ENCODE results near the gene SPAG17.

The SPAG17 gene

GRCh38 chr1:118043624-118044023 lies 141.4 kb downstream of the SPAG17 start:
- no peaks in the 10 kb centered on the region for H3K27me3 ChIP-seq (ENCODE audit: control insufficient read depth in 1 of 2, insufficient read depth in 2 of 2, low read length in 2 of 2)
- no peaks in the 10 kb centered on the region for H3K4me1 ChIP-seq (ENCODE audit: control insufficient read depth in 1 of 2, insufficient read depth in 2 of 2, low read length in 2 of 2)
- H3K27ac ChIP-seq (ENCODE audit: low read depth, low read length): no peak overlapping the region
- H3K9ac ChIP-seq (ENCODE audit: low read depth in 1 of 2, low read length in 2 of 2): no peak overlapping the region
- no peaks in the 10 kb centered on the region for H3K9me3 ChIP-seq (ENCODE audit: control insufficient read depth in 1 of 2, low read length in 2 of 2)
- no peak overlapping the region for H3K4me3 ChIP-seq (ENCODE audit: low read depth in 1 of 2, low read length in 2 of 2)
- H3K36me3 ChIP-seq (ENCODE audit: control insufficient read depth in 1 of 2, insufficient read depth in 2 of 2, low read length in 2 of 2): no peaks in the 10 kb centered on the region

GRCh38 chr1:118042501-118042900 lies 142.5 kb downstream of the SPAG17 start:
- no peaks in the 10 kb centered on the region for H3K27me3 ChIP-seq (ENCODE audit: control insufficient read depth in 1 of 2, insufficient read depth in 2 of 2, low read length in 2 of 2)
- H3K27ac ChIP-seq (ENCODE audit: low read depth, low read length): no peak overlapping the region
- H3K4me3 ChIP-seq (ENCODE audit: low read depth in 1 of 2, low read length in 2 of 2): no peak overlapping the region
- no peaks in the 10 kb centered on the region for H3K4me1 ChIP-seq (ENCODE audit: control insufficient read depth in 1 of 2, insufficient read depth in 2 of 2, low read length in 2 of 2)
- H3K36me3 ChIP-seq (ENCODE audit: control insufficient read depth in 1 of 2, insufficient read depth in 2 of 2, low read length in 2 of 2): no peaks in the 10 kb centered on the region
- no peak overlapping the region for H3K9ac ChIP-seq (ENCODE audit: low read depth in 1 of 2, low read length in 2 of 2)
- H3K9me3 ChIP-seq (ENCODE audit: control insufficient read depth in 1 of 2, low read length in 2 of 2): no peaks in the 10 kb centered on the region

- H3K9me3 ChIP-seq (ENCODE audit: control insufficient read depth in 1 of 2, low read length in 2 of 2): no peaks in the 10 kb centered on the region
- H3K4me1 ChIP-seq (ENCODE audit: control insufficient read depth in 1 of 2, insufficient read depth in 2 of 2, low read length in 2 of 2): no peaks in the 10 kb centered on the region
- no peak overlapping the region for H3K9ac ChIP-seq (ENCODE audit: low read depth in 1 of 2, low read length in 2 of 2)
- no peaks in the 10 kb centered on the region for H3K36me3 ChIP-seq (ENCODE audit: control insufficient read depth in 1 of 2, insufficient read depth in 2 of 2, low read length in 2 of 2)
- no peaks in the 10 kb centered on the region for H3K27me3 ChIP-seq (ENCODE audit: control insufficient read depth in 1 of 2, insufficient read depth in 2 of 2, low read length in 2 of 2)
- no peak overlapping the region for H3K27ac ChIP-seq (ENCODE audit: low read depth, low read length)
- no peak overlapping the region for H3K4me3 ChIP-seq (ENCODE audit: low read depth in 1 of 2, low read length in 2 of 2)
These were observed 145.9 kb downstream of the SPAG17 start for GRCh38 chr1:118039170-118039569.

GRCh38 chr1:118032883-118033282 lies 152.1 kb downstream of the SPAG17 start:
- H3K9ac ChIP-seq (ENCODE audit: low read depth in 1 of 2, low read length in 2 of 2): no peak overlapping the region
- no peak overlapping the region for H3K27ac ChIP-seq (ENCODE audit: low read depth, low read length)
- no peaks in the 10 kb centered on the region for H3K27me3 ChIP-seq (ENCODE audit: control insufficient read depth in 1 of 2, insufficient read depth in 2 of 2, low read length in 2 of 2)
- H3K4me1 ChIP-seq (ENCODE audit: control insufficient read depth in 1 of 2, insufficient read depth in 2 of 2, low read length in 2 of 2): no peaks in the 10 kb centered on the region
- H3K36me3 ChIP-seq (ENCODE audit: control insufficient read depth in 1 of 2, insufficient read depth in 2 of 2, low read length in 2 of 2): no peaks in the 10 kb centered on the region
- H3K4me3 ChIP-seq (ENCODE audit: low read depth in 1 of 2, low read length in 2 of 2): no peak overlapping the region
- no peaks in the 10 kb centered on the region for H3K9me3 ChIP-seq (ENCODE audit: control insufficient read depth in 1 of 2, low read length in 2 of 2)

- H3K9me3 ChIP-seq (ENCODE audit: control insufficient read depth in 1 of 2, low read length in 2 of 2): no peaks in the 10 kb centered on the region
- H3K27ac ChIP-seq (ENCODE audit: low read depth, low read length): no peak overlapping the region
- no peak overlapping the region for H3K9ac ChIP-seq (ENCODE audit: low read depth in 1 of 2, low read length in 2 of 2)
- H3K36me3 ChIP-seq (ENCODE audit: control insufficient read depth in 1 of 2, insufficient read depth in 2 of 2, low read length in 2 of 2): no peaks in the 10 kb centered on the region
- no peak overlapping the region for H3K4me3 ChIP-seq (ENCODE audit: low read depth in 1 of 2, low read length in 2 of 2)
- no peaks in the 10 kb centered on the region for H3K4me1 ChIP-seq (ENCODE audit: control insufficient read depth in 1 of 2, insufficient read depth in 2 of 2, low read length in 2 of 2)
- H3K27me3 ChIP-seq (ENCODE audit: control insufficient read depth in 1 of 2, insufficient read depth in 2 of 2, low read length in 2 of 2): no peaks in the 10 kb centered on the region
These were observed 156.8 kb downstream of the SPAG17 start for GRCh38 chr1:118028267-118028666.

GRCh38 chr1:118023199-118023598 lies 161.8 kb downstream of the SPAG17 start:
- no peaks in the 10 kb centered on the region for H3K36me3 ChIP-seq (ENCODE audit: control insufficient read depth in 1 of 2, insufficient read depth in 2 of 2, low read length in 2 of 2)
- H3K9me3 ChIP-seq (ENCODE audit: control insufficient read depth in 1 of 2, low read length in 2 of 2): no peaks in the 10 kb centered on the region
- H3K9ac ChIP-seq (ENCODE audit: low read depth in 1 of 2, low read length in 2 of 2): no peak overlapping the region
- no peak overlapping the region for H3K4me3 ChIP-seq (ENCODE audit: low read depth in 1 of 2, low read length in 2 of 2)
- H3K4me1 ChIP-seq (ENCODE audit: control insufficient read depth in 1 of 2, insufficient read depth in 2 of 2, low read length in 2 of 2): no peaks in the 10 kb centered on the region
- no peak overlapping the region for H3K27ac ChIP-seq (ENCODE audit: low read depth, low read length)
- no peaks in the 10 kb centered on the region for H3K27me3 ChIP-seq (ENCODE audit: control insufficient read depth in 1 of 2, insufficient read depth in 2 of 2, low read length in 2 of 2)

GRCh38 chr1:118021668-118022067 lies 163.4 kb downstream of the SPAG17 start:
- Histone ChIP-seq H3K27me3 (ENCODE audit: control insufficient read depth in 1 of 2, insufficient read depth in 2 of 2, low read length in 2 of 2) (no peaks in the 10 kb centered on the region), H3K9me3 (ENCODE audit: control insufficient read depth in 1 of 2, low read length in 2 of 2) (no peaks in the 10 kb centered on the region), H3K36me3 (ENCODE audit: control insufficient read depth in 1 of 2, insufficient read depth in 2 of 2, low read length in 2 of 2) (no peaks in the 10 kb centered on the region), H3K4me3 (ENCODE audit: low read depth in 1 of 2, low read length in 2 of 2) (no peak overlapping the region), H3K4me1 (ENCODE audit: control insufficient read depth in 1 of 2, insufficient read depth in 2 of 2, low read length in 2 of 2) (no peaks in the 10 kb centered on the region), H3K27ac (ENCODE audit: low read depth, low read length) (no peak overlapping the region), H3K9ac (ENCODE audit: low read depth in 1 of 2, low read length in 2 of 2) (no peak overlapping the region)

- H3K9me3 ChIP-seq (ENCODE audit: control insufficient read depth in 1 of 2, low read length in 2 of 2): no peaks in the 10 kb centered on the region
- H3K4me3 ChIP-seq (ENCODE audit: low read depth in 1 of 2, low read length in 2 of 2): no peak overlapping the region
- no peaks in the 10 kb centered on the region for H3K27me3 ChIP-seq (ENCODE audit: control insufficient read depth in 1 of 2, insufficient read depth in 2 of 2, low read length in 2 of 2)
- H3K27ac ChIP-seq (ENCODE audit: low read depth, low read length): no peak overlapping the region
- no peaks in the 10 kb centered on the region for H3K4me1 ChIP-seq (ENCODE audit: control insufficient read depth in 1 of 2, insufficient read depth in 2 of 2, low read length in 2 of 2)
- no peak overlapping the region for H3K9ac ChIP-seq (ENCODE audit: low read depth in 1 of 2, low read length in 2 of 2)
- no peaks in the 10 kb centered on the region for H3K36me3 ChIP-seq (ENCODE audit: control insufficient read depth in 1 of 2, insufficient read depth in 2 of 2, low read length in 2 of 2)
These were observed 167.0 kb downstream of the SPAG17 start for GRCh38 chr1:118018060-118018459.

- Histone ChIP-seq H3K36me3 (ENCODE audit: control insufficient read depth in 1 of 2, insufficient read depth in 2 of 2, low read length in 2 of 2) (no peaks in the 10 kb centered on the region), H3K4me1 (ENCODE audit: control insufficient read depth in 1 of 2, insufficient read depth in 2 of 2, low read length in 2 of 2) (no peaks in the 10 kb centered on the region), H3K27me3 (ENCODE audit: control insufficient read depth in 1 of 2, insufficient read depth in 2 of 2, low read length in 2 of 2) (no peaks in the 10 kb centered on the region), H3K4me3 (ENCODE audit: low read depth in 1 of 2, low read length in 2 of 2) (no peak overlapping the region), H3K9ac (ENCODE audit: low read depth in 1 of 2, low read length in 2 of 2) (no peak overlapping the region), H3K27ac (ENCODE audit: low read depth, low read length) (no peak overlapping the region), H3K9me3 (ENCODE audit: control insufficient read depth in 1 of 2, low read length in 2 of 2) (no peaks in the 10 kb centered on the region)
These were observed 171.1 kb downstream of the SPAG17 start for GRCh38 chr1:118013938-118014337.

- H3K27me3 ChIP-seq (ENCODE audit: control insufficient read depth in 1 of 2, insufficient read depth in 2 of 2, low read length in 2 of 2): no peaks in the 10 kb centered on the region
- no peak overlapping the region for H3K4me3 ChIP-seq (ENCODE audit: low read depth in 1 of 2, low read length in 2 of 2)
- no peaks in the 10 kb centered on the region for H3K36me3 ChIP-seq (ENCODE audit: control insufficient read depth in 1 of 2, insufficient read depth in 2 of 2, low read length in 2 of 2)
- no peak overlapping the region for H3K9ac ChIP-seq (ENCODE audit: low read depth in 1 of 2, low read length in 2 of 2)
- H3K4me1 ChIP-seq (ENCODE audit: control insufficient read depth in 1 of 2, insufficient read depth in 2 of 2, low read length in 2 of 2): no peaks in the 10 kb centered on the region
- no peak overlapping the region for H3K27ac ChIP-seq (ENCODE audit: low read depth, low read length)
- H3K9me3 ChIP-seq (ENCODE audit: control insufficient read depth in 1 of 2, low read length in 2 of 2): no peaks in the 10 kb centered on the region
These were observed 171.7 kb downstream of the SPAG17 start for GRCh38 chr1:118013336-118013735.

DNA sequence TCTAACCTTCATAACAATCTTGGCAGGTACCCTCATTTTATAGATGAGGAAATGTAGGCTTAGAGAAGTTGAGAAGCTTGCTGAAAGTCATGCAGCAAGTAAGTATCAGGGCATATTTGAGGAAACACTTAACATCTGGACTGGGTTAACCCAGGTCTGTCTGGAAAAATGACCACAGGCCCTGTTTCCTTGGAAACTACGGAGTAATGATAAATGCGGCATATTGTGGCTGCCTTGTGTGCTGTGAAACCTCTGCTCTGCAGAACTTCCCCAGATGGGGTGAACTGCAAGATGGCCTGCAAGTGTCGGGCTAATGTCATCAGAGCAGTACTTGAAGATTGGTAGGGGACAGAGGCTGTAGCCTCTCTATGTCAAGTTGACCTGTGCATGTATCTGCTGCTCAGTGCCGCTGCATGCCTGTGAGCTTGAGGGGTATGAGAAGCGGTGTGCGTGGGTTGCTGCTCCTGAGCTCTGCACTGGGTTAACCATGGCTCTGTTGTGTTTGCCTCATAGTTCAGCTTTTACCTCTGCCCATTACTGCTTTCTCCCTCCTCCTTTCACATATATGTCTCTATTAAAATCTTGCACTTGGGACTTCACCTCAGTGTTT lies 172.4 kb downstream of the SPAG17 start:
- no peaks in the 10 kb centered on the region for H3K9me3 ChIP-seq (ENCODE audit: control insufficient read depth in 1 of 2, low read length in 2 of 2)
- no peak overlapping the region for H3K4me3 ChIP-seq (ENCODE audit: low read depth in 1 of 2, low read length in 2 of 2)
- no peaks in the 10 kb centered on the region for H3K4me1 ChIP-seq (ENCODE audit: control insufficient read depth in 1 of 2, insufficient read depth in 2 of 2, low read length in 2 of 2)
- no peaks in the 10 kb centered on the region for H3K27me3 ChIP-seq (ENCODE audit: control insufficient read depth in 1 of 2, insufficient read depth in 2 of 2, low read length in 2 of 2)
- no peak overlapping the region for H3K9ac ChIP-seq (ENCODE audit: low read depth in 1 of 2, low read length in 2 of 2)
- no peak overlapping the region for H3K27ac ChIP-seq (ENCODE audit: low read depth, low read length)
- no peaks in the 10 kb centered on the region for H3K36me3 ChIP-seq (ENCODE audit: control insufficient read depth in 1 of 2, insufficient read depth in 2 of 2, low read length in 2 of 2)

All from duodenal mucosa (tissue), 2 donors.